ENCODE results near the gene FBXO42.

FBXO42 gene

DNA sequence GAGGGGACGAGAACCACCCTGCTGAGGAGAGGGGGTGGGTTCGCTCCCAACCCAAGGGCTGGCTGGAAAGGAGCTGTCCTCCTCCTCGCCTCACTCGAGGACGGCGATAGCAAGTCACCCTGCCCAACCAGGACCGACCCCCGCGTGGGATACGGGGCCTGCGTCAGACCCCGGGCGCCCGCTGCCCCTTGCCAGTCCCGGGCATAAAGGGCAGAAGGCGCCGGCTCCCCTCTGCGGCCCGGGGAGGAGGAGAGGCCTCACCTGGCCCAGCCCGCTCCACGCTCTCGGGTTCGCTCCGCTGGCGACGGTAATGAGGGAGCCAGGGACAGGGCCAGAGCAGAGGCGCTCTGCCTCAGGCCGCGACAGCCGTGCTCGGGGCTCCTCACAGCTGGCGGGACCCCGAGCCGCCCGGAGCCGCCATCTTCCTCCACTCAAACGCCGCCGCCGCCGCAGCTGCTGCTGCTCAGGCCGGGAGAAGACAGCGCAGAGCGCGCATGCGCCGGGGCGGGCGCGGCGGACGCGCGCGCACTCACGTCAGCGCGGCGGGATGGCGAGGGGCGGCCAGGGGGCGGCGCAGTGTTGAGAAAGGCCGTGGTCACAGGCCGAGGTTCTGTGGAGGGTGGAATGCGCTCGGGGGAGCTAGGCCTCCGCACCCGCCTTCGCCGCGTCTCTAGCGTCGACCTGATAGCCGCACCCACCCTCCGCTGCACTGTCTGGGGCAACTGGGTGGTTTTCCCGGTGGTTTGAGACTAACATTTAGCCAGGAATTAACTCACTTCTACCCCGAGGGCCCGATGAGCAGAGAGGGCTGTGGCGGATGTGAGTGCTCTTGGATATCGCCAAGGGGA lies at the start of gene FBXO42:
Gene FBXO42, minus strand, starts transcription at position 487 of the 848 bp plus-strand sequence. CDS start 37,062 bp downstream, outside the sequence.
- Mint-ChIP-seq H3K9me3 (ENCODE audit: low read depth) (no peaks in the 10 kb centered on the region), H3K4me3 (peak within 1 kb of the TSS; percentile 95), H3K27me3 (no peaks in the 10 kb centered on the region), H3K4me1 (ENCODE audit: low read depth) (peaks cover 34% of the 10 kb centered on the region), H3K36me3 (no peaks in the 10 kb centered on the region), H3K27ac (peak within 1 kb of the TSS; percentile 90)

DNA sequence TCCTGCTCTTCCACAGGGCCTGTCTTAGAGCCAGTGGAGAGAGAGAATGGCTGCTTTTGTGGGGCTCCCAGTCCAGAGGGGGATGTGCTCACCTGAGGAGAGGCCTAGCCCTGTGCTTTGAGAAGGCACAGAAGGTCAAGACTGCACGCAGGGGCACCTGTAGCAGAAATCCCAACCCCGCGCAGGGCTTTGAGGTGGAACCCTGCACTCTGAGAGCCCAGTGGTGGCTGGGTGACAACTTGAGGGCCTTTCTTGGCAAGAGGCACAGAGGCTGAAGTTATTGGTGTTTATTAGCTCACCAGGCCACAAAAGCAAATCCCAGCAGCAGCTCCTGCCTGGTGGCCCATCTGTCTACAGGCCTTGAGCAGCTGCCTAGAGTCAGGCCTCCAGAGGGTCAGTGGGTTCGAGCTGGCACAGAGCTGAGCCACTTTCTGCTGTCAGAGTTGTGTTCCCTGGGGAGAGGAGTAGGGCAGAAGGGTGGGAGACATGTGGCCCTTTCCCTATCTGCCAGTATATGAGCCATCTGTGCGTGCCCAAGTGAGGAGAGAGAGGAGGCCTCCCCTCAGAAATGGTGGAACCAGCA lies 46.2 kb upstream of the FBXO42 start:
- peak overlapping the region; percentile 34 for H3K27ac Mint-ChIP-seq

GRCh38 chr1:16397120-16397519 lies 44.8 kb upstream of the FBXO42 start:
- Mint-ChIP-seq H3K27me3 (no peaks in the 10 kb centered on the region), H3K27ac (peak overlapping the region; percentile 66), H3K4me1 (ENCODE audit: low read depth) (peaks cover 14% of the 10 kb centered on the region), H3K36me3 (no peaks in the 10 kb centered on the region), H3K9me3 (ENCODE audit: low read depth) (no peaks in the 10 kb centered on the region), H3K4me3 (no peak overlapping the region)

More for the DNA sequence above, 46.2 kb upstream of the FBXO42 start:
- H3K9me3 Mint-ChIP-seq (ENCODE audit: low read depth): no peaks in the 10 kb centered on the region
- no peaks in the 10 kb centered on the region for H3K36me3 Mint-ChIP-seq
- H3K27me3 Mint-ChIP-seq: no peaks in the 10 kb centered on the region
- H3K4me1 Mint-ChIP-seq (ENCODE audit: low read depth): peaks cover 5% of the 10 kb centered on the region
- no peak overlapping the region for H3K4me3 Mint-ChIP-seq

DNA sequence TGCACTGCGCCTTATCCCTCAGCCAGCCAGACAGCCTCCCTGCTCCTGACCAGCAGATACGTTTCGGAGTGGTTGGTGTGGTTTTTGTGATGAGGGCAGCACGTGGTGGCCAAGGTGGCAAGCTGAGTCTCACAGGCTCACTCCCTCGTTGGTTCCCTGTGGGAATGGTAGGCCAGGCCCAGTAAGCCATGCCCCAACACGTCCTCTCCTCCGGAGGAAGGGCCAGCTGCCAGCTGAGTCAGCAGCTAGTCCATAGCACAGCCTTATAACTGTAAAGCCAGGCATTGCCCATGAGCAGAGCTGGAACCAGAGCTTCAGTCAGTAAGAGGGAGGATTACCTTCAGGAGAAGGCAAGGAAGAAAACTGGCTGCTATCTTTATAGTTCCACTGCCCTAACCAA lies 44.3 kb upstream of the FBXO42 start:
- H3K27me3 Mint-ChIP-seq: no peaks in the 10 kb centered on the region
- peaks cover 18% of the 10 kb centered on the region for H3K4me1 Mint-ChIP-seq (ENCODE audit: low read depth)
- H3K27ac Mint-ChIP-seq: peak overlapping the region; percentile 41
- H3K4me3 Mint-ChIP-seq: no peak overlapping the region
- H3K36me3 Mint-ChIP-seq: no peaks in the 10 kb centered on the region
- H3K9me3 Mint-ChIP-seq (ENCODE audit: low read depth): no peaks in the 10 kb centered on the region

GRCh38 chr1:16394977-16395376 lies 42.7 kb upstream of the FBXO42 start:
- no peaks in the 10 kb centered on the region for H3K9me3 Mint-ChIP-seq (ENCODE audit: low read depth)
- H3K4me3 Mint-ChIP-seq: no peak overlapping the region
- H3K27ac Mint-ChIP-seq: no peak overlapping the region
- peaks cover 34% of the 10 kb centered on the region for H3K4me1 Mint-ChIP-seq (ENCODE audit: low read depth)
- peaks cover 2% of the 10 kb centered on the region for H3K36me3 Mint-ChIP-seq
- H3K27me3 Mint-ChIP-seq: no peaks in the 10 kb centered on the region

DNA sequence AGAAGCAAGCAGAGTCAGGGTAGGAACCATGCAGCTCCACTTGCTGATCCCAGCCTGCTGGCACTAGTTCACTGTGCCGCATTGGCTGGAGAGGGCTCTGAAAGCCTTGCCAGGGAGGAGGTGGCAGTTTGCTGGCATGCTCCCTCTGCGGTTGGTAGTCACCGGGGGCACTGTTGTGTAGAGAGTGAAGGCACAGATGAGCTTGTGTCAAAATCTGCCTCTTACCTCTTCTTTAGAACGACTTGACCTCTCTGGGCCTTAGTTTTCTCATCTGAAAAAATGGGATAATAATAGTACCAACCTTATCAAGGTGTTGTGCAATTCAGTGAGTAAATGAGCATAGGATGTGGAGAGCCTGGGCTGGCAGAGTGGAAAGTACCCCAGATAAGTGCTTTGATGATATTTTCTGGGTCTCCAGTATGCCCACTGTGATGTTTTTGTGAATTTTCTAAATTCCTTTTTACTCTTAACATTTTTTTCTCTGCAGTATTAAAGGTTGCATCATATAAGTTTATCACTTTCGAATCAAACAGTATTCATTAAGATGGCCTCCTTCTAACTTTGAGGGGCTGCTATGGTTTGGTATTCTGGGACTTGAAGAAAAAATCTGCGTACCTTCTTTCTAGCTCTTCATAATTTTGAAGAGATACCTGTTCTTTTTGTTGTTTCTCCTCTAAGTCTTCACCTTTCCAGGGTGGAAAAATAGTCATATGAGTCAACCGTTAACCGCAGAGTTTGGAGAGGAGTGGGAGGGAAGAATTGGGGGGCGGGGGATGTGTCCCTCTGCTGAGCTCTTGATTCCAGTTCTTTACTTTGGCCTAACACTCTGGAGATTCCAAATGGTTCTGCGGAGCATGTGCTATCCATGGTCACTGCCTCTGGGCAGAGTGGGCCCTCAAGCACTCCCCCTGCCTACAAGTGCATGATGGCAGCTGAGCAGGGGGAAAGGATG lies 41.6 kb upstream of the FBXO42 start:
- Mint-ChIP-seq H3K27me3 (no peaks in the 10 kb centered on the region), H3K4me1 (ENCODE audit: low read depth) (peaks cover 40% of the 10 kb centered on the region), H3K27ac (peak overlapping the region; percentile 22), H3K36me3 (peaks cover 2% of the 10 kb centered on the region), H3K9me3 (ENCODE audit: low read depth) (no peaks in the 10 kb centered on the region), H3K4me3 (no peak overlapping the region)

- Mint-ChIP-seq H3K27me3 (no peaks in the 10 kb centered on the region), H3K36me3 (peaks cover 2% of the 10 kb centered on the region), H3K4me3 (no peak overlapping the region), H3K27ac (peak overlapping the region; percentile 90), H3K4me1 (ENCODE audit: low read depth) (peaks cover 46% of the 10 kb centered on the region), H3K9me3 (ENCODE audit: low read depth) (no peaks in the 10 kb centered on the region)
These were observed 40.7 kb upstream of the FBXO42 start for GRCh38 chr1:16392740-16393569.

DNA sequence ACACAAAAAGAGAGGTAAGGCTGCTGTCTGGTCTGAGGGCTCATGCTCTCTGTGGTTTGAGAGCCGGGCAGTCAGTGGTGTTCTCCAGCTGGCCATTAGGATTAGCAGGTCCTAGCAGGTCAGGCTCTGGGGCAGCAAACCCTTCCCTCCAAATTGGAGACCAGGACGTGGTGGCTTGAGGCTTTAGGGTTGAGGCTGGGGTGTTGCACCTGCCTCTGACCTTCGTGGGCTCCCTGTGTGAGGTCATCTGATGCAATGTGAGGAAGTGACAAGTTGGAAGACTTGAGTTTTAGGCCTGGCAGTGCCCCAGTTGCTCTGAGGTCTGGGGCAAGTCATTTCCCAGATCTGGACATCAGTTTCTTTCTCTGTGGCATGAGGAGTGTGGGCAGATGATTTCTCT lies 39.1 kb upstream of the FBXO42 start:
- Mint-ChIP-seq H3K27me3 (no peaks in the 10 kb centered on the region), H3K4me1 (ENCODE audit: low read depth) (peaks cover 57% of the 10 kb centered on the region), H3K9me3 (ENCODE audit: low read depth) (no peaks in the 10 kb centered on the region), H3K36me3 (peaks cover 2% of the 10 kb centered on the region), H3K4me3 (no peak overlapping the region), H3K27ac (peak overlapping the region; percentile 90)

DNA sequence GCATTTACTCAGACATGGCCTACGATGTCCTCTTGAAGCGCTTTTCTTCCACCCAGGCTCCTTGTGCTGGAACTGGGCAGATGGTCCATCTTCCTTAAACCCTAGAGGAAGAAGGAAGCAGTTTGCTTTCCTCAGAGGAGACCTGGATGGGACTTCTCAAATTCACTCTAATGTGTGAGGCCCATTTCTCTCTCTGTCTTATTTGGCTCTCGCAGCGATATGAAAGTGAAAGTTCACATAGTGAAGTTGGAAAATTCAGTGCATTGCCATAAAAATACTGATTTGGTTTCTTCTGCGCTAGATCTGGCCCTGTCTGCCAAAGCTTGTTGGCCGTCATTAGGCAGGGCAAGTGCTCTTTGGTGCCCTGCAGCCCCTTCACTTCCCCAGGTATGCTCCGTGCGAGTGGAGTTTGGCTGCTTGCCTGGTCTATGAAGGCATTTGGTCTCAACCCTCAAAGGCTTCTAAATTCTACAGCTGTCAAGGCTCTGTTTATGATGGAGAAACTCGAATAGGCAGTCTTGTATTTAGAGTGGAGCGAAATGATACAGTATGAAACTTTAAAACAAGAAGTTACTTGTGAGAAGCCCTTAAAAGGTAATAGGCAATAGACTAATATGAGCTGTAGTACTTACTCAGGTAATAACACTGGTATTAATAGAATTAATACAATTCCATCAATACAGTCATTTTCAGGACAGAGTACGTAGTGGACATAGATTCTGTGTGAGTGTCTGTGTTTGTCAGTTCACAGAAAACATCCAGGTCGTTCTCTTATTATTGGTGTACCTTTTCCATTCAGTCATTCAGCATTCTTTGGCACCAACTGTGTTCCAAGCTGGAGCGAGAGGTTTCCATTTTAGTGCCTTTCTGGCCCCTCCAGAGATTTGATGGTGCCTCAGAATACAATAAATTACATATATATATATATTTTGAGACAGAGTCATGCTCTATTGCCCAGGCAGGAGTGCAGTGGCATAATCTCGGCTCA lies 35.2 kb upstream of the FBXO42 start:
- no peaks in the 10 kb centered on the region for H3K27me3 Mint-ChIP-seq
- peak overlapping the region; percentile 72 for H3K4me3 Mint-ChIP-seq
- no peaks in the 10 kb centered on the region for H3K9me3 Mint-ChIP-seq (ENCODE audit: low read depth)
- peaks cover 5% of the 10 kb centered on the region for H3K36me3 Mint-ChIP-seq
- peak overlapping the region; percentile 35 for H3K27ac Mint-ChIP-seq
- H3K4me1 Mint-ChIP-seq (ENCODE audit: low read depth): peaks cover 81% of the 10 kb centered on the region

- peak overlapping the region; percentile 85 for H3K27ac Mint-ChIP-seq
- peak overlapping the region; percentile 70 for H3K4me3 Mint-ChIP-seq
- no peaks in the 10 kb centered on the region for H3K9me3 Mint-ChIP-seq (ENCODE audit: low read depth)
- peaks cover 5% of the 10 kb centered on the region for H3K36me3 Mint-ChIP-seq
- no peaks in the 10 kb centered on the region for H3K27me3 Mint-ChIP-seq
- peaks cover 77% of the 10 kb centered on the region for H3K4me1 Mint-ChIP-seq (ENCODE audit: low read depth)
These were observed 34.3 kb upstream of the FBXO42 start for GRCh38 chr1:16386454-16387113.

GRCh38 chr1:16385659-16386453 lies 33.6 kb upstream of the FBXO42 start:
- Mint-ChIP-seq H3K4me3 (peak overlapping the region; percentile 70), H3K27me3 (no peaks in the 10 kb centered on the region), H3K36me3 (peaks cover 5% of the 10 kb centered on the region)

GRCh38 chr1:16383888-16384287 lies 31.6 kb upstream of the FBXO42 start:
- Mint-ChIP-seq H3K27ac (peak overlapping the region; percentile 80), H3K4me3 (no peak overlapping the region), H3K4me1 (ENCODE audit: low read depth) (peaks cover 65% of the 10 kb centered on the region), H3K36me3 (peaks cover 3% of the 10 kb centered on the region), H3K27me3 (no peaks in the 10 kb centered on the region), H3K9me3 (ENCODE audit: low read depth) (no peaks in the 10 kb centered on the region)

More at GRCh38 chr1:16385659-16386453, 33.6 kb upstream of the FBXO42 start:
- H3K4me1 Mint-ChIP-seq (ENCODE audit: low read depth): peaks cover 70% of the 10 kb centered on the region
- H3K27ac Mint-ChIP-seq: peak overlapping the region; percentile 85
- H3K9me3 Mint-ChIP-seq (ENCODE audit: low read depth): no peaks in the 10 kb centered on the region

Data from activated naive CD8-positive, alpha-beta T cell (primary cell).